ENCODE data around the gene ZNF292.
"Not testable (repeated sequence)": the region's sequence is repeated elsewhere in the genome, so short reads cannot be mapped to it uniquely, and the experiment has no call there.

ZNF292 gene

GRCh38 chr6:87282743-87283142, 127.4 kb downstream of the ZNF292 start:
- no peak for DNase-seq

DNA sequence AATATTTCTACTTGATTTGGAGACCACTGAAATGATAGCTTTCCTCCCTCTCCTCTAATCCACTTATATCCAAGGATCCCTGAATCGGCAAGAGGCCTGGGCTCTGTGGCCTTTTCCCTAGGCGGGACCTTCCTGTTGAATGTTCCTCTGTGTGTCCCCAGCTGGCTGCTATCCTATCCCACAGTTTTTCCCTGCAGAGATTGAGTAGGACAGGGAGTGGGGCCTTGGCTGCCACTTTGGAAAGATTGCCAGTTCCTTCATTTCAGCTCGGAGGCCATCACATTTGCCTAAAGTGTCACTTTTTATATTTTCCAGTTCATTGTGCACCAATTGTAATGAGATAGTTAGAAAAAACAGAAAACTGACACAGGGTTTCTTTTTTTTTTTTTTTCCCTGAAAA, 128.1 kb downstream of the ZNF292 start:
- DNase-seq, result no peak

GRCh38 chr6:87287251-87287650, 131.9 kb downstream of the ZNF292 start:
- DNase-seq, result no peak

DNA sequence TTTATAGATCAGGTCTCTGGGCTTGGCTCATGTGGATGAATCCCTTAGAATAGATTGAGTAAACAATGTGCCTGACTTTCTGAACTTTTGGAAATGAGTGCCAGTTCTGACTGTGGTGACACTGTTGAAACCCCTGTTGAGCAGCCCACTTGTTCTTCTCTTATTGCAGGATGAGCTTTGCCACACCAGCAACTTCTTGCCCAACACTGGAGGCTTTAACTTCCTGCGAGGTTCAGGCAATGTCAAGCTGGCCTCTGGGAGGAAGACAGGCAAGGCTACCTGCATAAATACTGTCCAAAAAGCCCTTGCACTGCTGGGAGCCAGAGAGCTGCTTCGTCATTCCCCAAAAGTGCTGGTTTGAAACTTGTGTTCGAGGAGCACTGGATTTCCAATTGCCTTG, 134.2 kb downstream of the ZNF292 start:
- DNase-seq, result no peak

- DNase-seq, result no peak
These were observed 136.5 kb downstream of the ZNF292 start for GRCh38 chr6:87291883-87292282.

DNA sequence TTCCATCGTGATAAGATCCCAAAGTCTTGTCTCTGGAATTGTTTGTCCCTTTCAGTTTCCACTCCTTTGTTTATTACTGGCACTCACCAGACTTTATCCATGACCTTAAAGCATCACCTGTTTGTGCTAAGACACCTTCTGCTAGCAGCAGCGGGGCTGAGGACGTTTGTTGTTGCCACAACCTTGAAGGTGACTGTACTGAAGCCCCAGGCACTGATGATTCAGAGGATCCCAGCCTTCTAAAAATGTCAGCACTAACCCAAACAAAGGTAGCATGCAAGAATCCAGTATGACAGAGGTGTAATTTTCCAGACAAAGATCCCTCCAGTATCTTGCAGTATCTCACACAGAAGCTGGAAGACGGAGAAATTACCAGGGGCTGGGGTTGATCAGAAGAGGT, 138.2 kb downstream of the ZNF292 start:
- no peak for DNase-seq

- no peak for DNase-seq
These were observed 141.8 kb downstream of the ZNF292 start for GRCh38 chr6:87297119-87297518.

- DNase-seq, result not testable (repeated sequence)
These were observed 145.9 kb downstream of the ZNF292 start for GRCh38 chr6:87301277-87301676.

GRCh38 chr6:87308970-87309369, 153.6 kb downstream of the ZNF292 start:
- no peak for DNase-seq

GRCh38 chr6:87312860-87313259, 157.5 kb downstream of the ZNF292 start:
- DNase-seq, result no peak

All from activated CD4-positive, alpha-beta T cell treated with anti-CD3 and anti-CD28 coated beads, Interleukin-2, amount 50 U/mL, for 16 hours (primary cell).